Measurements from ENCODE around the gene CXorf58. TPM values are rescaled to one million over a fixed set of nuclear protein-coding genes. Genes with fewer than 3 reads are reported as not detected.

CXorf58 gene
- total and polyA plus RNA-seq, 2 of the 4 experiments (the other 2 are of a cell fraction), result not detected

DNA sequence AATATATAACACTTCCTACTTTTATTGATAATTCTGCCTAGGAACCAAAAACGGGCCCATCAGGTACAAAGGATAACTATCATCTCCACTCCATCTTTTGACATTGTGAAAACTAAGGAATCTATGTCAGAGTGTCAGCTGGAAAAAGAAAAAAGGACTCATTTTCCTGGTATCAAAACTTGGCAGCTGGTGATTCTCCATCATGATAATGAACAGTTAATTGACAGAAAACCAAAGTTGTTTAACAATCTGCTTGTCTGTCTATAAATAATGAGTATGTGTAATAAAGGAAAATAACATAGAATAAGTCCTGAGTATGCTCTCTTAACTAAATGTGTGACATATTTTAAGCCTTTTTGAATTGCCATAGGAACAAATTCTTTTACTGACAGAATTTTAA is 31.4 kb downstream of the CXorf58 start:
- no peak for DNase-seq
- no peak overlapping the region for H4K5ac ChIP-seq (ENCODE audit: low read depth, low read length)
- ChIA-PET CTCF (no interaction called here), POLR2A (ENCODE audit: unreplicated experiment) (no interaction called here)
- TF ChIP-seq, protein P1, sequence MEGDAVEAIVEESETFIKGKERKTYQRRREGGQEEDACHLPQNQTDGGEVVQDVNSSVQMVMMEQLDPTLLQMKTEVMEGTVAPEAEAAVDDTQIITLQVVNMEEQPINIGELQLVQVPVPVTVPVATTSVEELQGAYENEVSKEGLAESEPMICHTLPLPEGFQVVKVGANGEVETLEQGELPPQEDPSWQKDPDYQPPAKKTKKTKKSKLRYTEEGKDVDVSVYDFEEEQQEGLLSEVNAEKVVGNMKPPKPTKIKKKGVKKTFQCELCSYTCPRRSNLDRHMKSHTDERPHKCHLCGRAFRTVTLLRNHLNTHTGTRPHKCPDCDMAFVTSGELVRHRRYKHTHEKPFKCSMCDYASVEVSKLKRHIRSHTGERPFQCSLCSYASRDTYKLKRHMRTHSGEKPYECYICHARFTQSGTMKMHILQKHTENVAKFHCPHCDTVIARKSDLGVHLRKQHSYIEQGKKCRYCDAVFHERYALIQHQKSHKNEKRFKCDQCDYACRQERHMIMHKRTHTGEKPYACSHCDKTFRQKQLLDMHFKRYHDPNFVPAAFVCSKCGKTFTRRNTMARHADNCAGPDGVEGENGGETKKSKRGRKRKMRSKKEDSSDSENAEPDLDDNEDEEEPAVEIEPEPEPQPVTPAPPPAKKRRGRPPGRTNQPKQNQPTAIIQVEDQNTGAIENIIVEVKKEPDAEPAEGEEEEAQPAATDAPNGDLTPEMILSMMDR (conservative IDR thresholded peaks at IDR 0.05; ENCODE audit: low read depth, low read length), result no peak
- TF ChIP-seq MXI1 (IDR thresholded peaks at IDR 0.05; ENCODE audit: borderline replicate concordance, low read depth, low read length) (no peak), SMC3 (IDR thresholded peaks at IDR 0.05; ENCODE audit: low read depth, low read length) (no peak), RFX5 (IDR thresholded peaks at IDR 0.05; ENCODE audit: low read depth, low read length) (no peak), POLR2A (IDR thresholded peaks at IDR 0.05; ENCODE audit: low read depth, low read length) (no peak), FOS (IDR thresholded peaks at IDR 0.05; ENCODE audit: low read depth, low read length) (no peak), RAD21 (IDR thresholded peaks at IDR 0.05; ENCODE audit: low read length) (no peak), NFE2L2 (IDR thresholded peaks at IDR 0.05; ENCODE audit: low read depth, low read length) (no peak), CEBPB (IDR thresholded peaks at IDR 0.05; ENCODE audit: low read depth, low read length) (no peak), MAZ (IDR thresholded peaks at IDR 0.05; ENCODE audit: borderline replicate concordance, low read depth, low read length) (no peak), BHLHE40 (IDR thresholded peaks at IDR 0.05; ENCODE audit: low read depth, low read length) (no peak), RCOR1 (IDR thresholded peaks at IDR 0.05; ENCODE audit: insufficient replicate concordance, low read length) (no peak), CHD1 (IDR thresholded peaks at IDR 0.05; ENCODE audit: low read depth, low read length) (no peak), MAFK (IDR thresholded peaks at IDR 0.05; ENCODE audit: low read depth, low read length) (no peak)
- TF ChIP-seq, protein P2, sequence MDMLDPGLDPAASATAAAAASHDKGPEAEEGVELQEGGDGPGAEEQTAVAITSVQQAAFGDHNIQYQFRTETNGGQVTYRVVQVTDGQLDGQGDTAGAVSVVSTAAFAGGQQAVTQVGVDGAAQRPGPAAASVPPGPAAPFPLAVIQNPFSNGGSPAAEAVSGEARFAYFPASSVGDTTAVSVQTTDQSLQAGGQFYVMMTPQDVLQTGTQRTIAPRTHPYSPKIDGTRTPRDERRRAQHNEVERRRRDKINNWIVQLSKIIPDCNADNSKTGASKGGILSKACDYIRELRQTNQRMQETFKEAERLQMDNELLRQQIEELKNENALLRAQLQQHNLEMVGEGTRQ (IDR thresholded peaks at IDR 0.05; ENCODE audit: low read depth, low read length), result no peak
- TF ChIP-seq, protein P3, sequence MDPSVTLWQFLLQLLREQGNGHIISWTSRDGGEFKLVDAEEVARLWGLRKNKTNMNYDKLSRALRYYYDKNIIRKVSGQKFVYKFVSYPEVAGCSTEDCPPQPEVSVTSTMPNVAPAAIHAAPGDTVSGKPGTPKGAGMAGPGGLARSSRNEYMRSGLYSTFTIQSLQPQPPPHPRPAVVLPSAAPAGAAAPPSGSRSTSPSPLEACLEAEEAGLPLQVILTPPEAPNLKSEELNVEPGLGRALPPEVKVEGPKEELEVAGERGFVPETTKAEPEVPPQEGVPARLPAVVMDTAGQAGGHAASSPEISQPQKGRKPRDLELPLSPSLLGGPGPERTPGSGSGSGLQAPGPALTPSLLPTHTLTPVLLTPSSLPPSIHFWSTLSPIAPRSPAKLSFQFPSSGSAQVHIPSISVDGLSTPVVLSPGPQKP (IDR thresholded peaks at IDR 0.05; ENCODE audit: borderline replicate concordance, low read depth, low read length), result no peak
- H3K36me3 ChIP-seq (ENCODE audit: control insufficient read depth, insufficient read depth, low read length), result no peaks in the 10 kb centered on the region
- H3K4me2 ChIP-seq (ENCODE audit: low read depth, low read length), result no peak overlapping the region
- no peak overlapping the region for H2BK15ac ChIP-seq (ENCODE audit: low read depth, low read length)
- H3K4me1 ChIP-seq (ENCODE audit: control insufficient read depth, insufficient read depth, low read length), result no peaks in the 10 kb centered on the region
- WGBS, 2 experiments (ENCODE audit: extremely low coverage in 2 of 2, insufficient read length in 1 of 2), result no CpG with 5 or more reads among the region's 1 CpG
- H3K9me3 ChIP-seq (ENCODE audit: control insufficient read depth, insufficient read depth, low read length), result no peaks in the 10 kb centered on the region
- H4K8ac ChIP-seq (ENCODE audit: low read depth in 2 of 2, low read length in 2 of 2), result no peak overlapping the region
- H2AFZ ChIP-seq (replicated peaks; ENCODE audit: low read length, poor library complexity), result no peak overlapping the region
- H3K9me1 ChIP-seq (ENCODE audit: insufficient read depth, low read length), result no peaks in the 10 kb centered on the region
- H3K27me3 ChIP-seq (ENCODE audit: control insufficient read depth, insufficient read depth, low read length), result peaks cover 4% of the 10 kb centered on the region
- H2AK9ac ChIP-seq (replicated peaks; ENCODE audit: low read depth, low read length, poor library complexity), result no peak overlapping the region
- no peak overlapping the region for H3K9ac ChIP-seq (ENCODE audit: low read depth, low read length)
- in situ Hi-C loops (cut with MboI; ENCODE audit: low sequenced_read_pairs) (no loop called here), dilution Hi-C loops (cut with HindIII; ENCODE audit: low sequenced_read_pairs, unreplicated experiment) (no loop called here), intact Hi-C loops (cut with micrococcal nuclease) (no loop called here)
- no peak overlapping the region for H2BK120ac ChIP-seq (ENCODE audit: low read depth, low read length)
- no peaks in the 10 kb centered on the region for H3K79me1 ChIP-seq (ENCODE audit: low read depth in 1 of 2, low read length in 2 of 2)
- no peak overlapping the region for H3K14ac ChIP-seq (replicated peaks; ENCODE audit: low read depth, low read length)
- no peak overlapping the region for H4K91ac ChIP-seq (ENCODE audit: insufficient read depth, low read depth, low read length)
- no peak overlapping the region for H3K27ac ChIP-seq (ENCODE audit: insufficient read depth, low read length)
- H3K56ac ChIP-seq (ENCODE audit: extremely low read depth, insufficient read depth, low read length), result no peak overlapping the region
- BruUV-seq (replicated peaks), result no TSS peak
- no peak for ATAC-seq (ENCODE audit: low read depth)
- no peak overlapping the region for H2BK20ac ChIP-seq (ENCODE audit: low read depth, low read length)
- no peak overlapping the region for H3K23ac ChIP-seq (ENCODE audit: low read depth, low read length)
- H3K4me3 ChIP-seq (ENCODE audit: insufficient read depth, low read depth, low read length), result no peak overlapping the region
- no peak overlapping the region for H2BK5ac ChIP-seq (ENCODE audit: low read depth, low read length, poor library complexity, severe bottlenecking)
- H3K4ac ChIP-seq (ENCODE audit: low read depth, low read length), result no peak overlapping the region
- H4K20me1 ChIP-seq (ENCODE audit: insufficient read depth, low read length), result no peaks in the 10 kb centered on the region
- no peak overlapping the region for H3K18ac ChIP-seq (ENCODE audit: low read depth, low read length)
- H2AK5ac ChIP-seq (ENCODE audit: low read depth, low read length), result no peak overlapping the region

Measured in IMR-90 (cell line).